Measurements from ENCODE around the gene RAB3B.
"Not testable (repeated sequence)": the region's sequence is repeated elsewhere in the genome, so short reads cannot be mapped to it uniquely, and the experiment has no call there.

The RAB3B gene

DNA sequence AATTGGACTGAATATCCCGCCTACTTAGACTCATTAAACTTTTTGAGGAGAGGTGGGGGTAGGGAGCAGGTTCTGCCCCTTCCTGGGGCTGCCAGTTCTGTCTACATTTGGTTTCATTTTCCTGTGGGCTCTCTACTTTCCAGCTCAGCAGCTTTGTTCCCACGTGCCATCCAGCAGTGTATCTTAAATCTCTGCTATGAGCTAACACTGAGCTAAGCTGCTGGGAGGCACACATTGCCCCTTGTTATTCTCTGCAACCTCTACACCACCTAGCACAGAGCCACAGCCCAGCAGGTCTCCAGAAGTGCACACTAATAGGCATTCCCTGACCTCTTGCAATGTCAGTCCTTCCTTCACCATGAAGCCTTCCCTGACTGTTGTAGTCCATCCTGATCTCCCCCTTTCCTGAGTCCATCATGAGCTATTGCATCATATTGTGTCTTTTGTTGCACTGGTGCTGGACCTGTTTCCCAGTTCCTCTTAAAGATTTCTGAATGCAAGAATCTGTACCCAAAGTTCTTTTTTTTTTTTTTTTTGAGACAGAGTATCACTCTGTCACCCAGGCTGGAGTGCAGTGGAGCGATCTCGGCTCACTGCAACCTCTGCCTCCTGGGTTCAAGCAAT lies 83.3 kb downstream of the RAB3B start:
- Histone ChIP-seq H3K36me3 (ENCODE audit: insufficient read depth, low read length) (peaks cover 4% of the 10 kb centered on the region; the same call in 1 of the 2 replicates), H3K9me3 (ENCODE audit: control insufficient read depth, insufficient read depth, low read length) (no peaks in the 10 kb centered on the region), H3K9ac (ENCODE audit: low read depth, low read length) (no peak overlapping the region), H3K4me1 (ENCODE audit: insufficient read depth, low read length) (0 out of 2 replicates have a peak, but pooled peaks cover 9% of the 10 kb centered on the region)

DNA sequence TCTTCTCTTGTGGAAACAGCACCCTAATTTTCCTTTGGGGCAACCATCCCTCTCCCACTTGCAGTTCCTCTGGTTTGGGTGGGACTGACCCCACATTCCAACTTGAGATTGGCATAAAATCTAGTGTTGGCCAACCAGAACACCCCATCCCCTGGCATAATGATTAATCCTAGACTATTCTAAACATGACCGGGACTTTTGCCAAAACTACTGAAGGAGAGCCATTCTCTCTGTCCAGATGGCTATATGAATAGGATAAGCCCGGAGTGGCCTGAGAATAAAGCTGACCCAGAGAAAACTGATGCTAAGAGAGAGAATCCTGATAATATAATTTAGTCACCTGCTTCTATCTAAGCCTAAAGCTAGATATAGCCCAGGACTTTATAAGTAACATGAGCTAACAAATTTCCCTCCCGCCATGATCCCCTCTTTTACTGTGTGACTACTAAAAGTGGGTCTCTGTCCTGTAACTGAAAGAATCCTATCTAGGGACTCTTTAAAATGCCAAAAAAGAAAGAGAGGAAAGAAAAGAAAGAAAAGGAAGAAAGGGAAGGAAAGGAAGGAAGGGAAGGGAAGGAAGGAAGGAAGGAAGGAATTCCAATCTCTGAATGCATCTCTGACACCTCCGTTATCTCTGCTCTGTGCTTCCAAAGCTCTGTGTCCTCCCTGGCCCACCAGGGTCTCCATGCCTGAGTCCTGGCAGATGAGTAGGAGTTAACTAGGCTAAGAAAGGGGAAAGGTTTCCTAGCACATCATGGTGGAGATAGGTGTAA lies 84.0 kb downstream of the RAB3B start:
- Histone ChIP-seq H3K4me1 (ENCODE audit: insufficient read depth, low read length) (0 out of 2 replicates have a peak, but pooled peaks cover 9% of the 10 kb centered on the region), H3K36me3 (ENCODE audit: insufficient read depth, low read length) (peaks cover 4% of the 10 kb centered on the region; the same call in 1 of the 2 replicates), H3K9me3 (ENCODE audit: control insufficient read depth, insufficient read depth, low read length) (no peaks in the 10 kb centered on the region), H3K9ac (ENCODE audit: low read depth, low read length) (no peak overlapping the region)

DNA sequence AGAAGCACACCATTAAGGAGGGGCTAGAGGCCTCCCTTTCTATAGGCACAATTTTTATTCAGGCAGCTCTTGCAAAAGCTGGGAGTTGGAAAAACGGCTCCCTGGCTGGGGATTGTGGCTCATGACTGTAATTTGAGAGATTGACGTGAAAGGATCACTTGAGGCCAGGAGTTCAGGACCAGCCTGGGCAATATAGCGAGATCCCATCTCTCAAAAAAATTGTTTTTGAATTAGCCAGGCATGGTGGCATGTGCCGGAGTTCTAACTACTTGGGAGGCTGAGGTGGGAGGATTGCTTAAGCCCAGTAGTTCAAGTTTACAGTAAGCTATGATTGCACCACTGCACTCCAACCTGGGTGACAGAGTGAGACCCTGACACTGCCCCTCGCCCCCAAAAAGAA lies 88.0 kb downstream of the RAB3B start:
- peaks cover 14% of the 10 kb centered on the region; the same call in 1 of the 2 replicates for H3K4me1 ChIP-seq (ENCODE audit: insufficient read depth, low read length)
- no peaks in the 10 kb centered on the region for H3K36me3 ChIP-seq (ENCODE audit: insufficient read depth, low read length)
- no peak overlapping the region for H3K9ac ChIP-seq (ENCODE audit: low read depth, low read length)
- H3K9me3 ChIP-seq (ENCODE audit: control insufficient read depth, insufficient read depth, low read length) = no peaks in the 10 kb centered on the region

DNA sequence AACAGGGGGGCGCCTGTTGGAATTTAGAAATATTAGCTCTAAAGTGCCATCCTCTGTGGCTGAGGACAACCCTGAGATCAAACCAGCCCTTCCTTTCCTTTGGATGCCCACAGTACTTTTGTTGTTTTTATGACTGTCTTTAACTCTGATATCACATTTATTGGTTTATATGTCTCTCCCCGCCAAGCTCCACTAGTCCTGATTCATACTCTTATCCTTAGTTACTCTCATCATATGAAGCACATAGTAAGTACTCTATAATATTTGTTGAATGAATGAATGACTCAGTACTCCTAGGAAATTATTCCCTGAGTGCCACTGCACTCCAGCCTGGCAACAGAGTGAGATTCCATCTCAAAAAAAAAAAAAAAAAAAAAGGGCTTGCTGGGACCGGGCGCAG lies 89.3 kb downstream of the RAB3B start:
- no peaks in the 10 kb centered on the region for H3K9me3 ChIP-seq (ENCODE audit: control insufficient read depth, insufficient read depth, low read length)
- H3K9ac ChIP-seq (ENCODE audit: low read depth, low read length) = no peak overlapping the region
- H3K4me1 ChIP-seq (ENCODE audit: insufficient read depth, low read length) = peaks cover 12% of the 10 kb centered on the region; the same call in 1 of the 2 replicates
- no peaks in the 10 kb centered on the region for H3K36me3 ChIP-seq (ENCODE audit: insufficient read depth, low read length)

DNA sequence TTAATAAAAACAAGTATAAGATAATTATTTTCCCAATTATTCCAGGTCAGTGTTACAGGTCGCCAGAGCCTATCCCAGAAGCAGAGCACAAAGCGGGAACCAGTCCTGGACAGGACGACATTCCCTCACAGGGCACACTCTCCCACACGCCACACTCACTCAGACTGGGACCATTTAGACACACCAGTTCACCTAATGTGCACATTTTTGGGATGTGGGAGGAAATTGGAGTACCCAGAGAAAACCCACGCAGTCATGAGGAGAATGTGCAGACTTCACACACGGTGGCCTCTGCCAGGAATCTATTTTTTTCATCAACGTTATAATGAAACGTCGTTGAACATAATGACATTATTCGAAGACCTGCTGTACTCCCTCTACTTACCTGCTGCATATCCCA lies 91.5 kb downstream of the RAB3B start:
- Histone ChIP-seq H3K4me1 (ENCODE audit: insufficient read depth, low read length) (peaks cover 10% of the 10 kb centered on the region; the same call in 1 of the 2 replicates), H3K9ac (ENCODE audit: low read depth, low read length) (no peak overlapping the region), H3K36me3 (ENCODE audit: insufficient read depth, low read length) (no peaks in the 10 kb centered on the region), H3K9me3 (ENCODE audit: control insufficient read depth, insufficient read depth, low read length) (no peaks in the 10 kb centered on the region)

DNA sequence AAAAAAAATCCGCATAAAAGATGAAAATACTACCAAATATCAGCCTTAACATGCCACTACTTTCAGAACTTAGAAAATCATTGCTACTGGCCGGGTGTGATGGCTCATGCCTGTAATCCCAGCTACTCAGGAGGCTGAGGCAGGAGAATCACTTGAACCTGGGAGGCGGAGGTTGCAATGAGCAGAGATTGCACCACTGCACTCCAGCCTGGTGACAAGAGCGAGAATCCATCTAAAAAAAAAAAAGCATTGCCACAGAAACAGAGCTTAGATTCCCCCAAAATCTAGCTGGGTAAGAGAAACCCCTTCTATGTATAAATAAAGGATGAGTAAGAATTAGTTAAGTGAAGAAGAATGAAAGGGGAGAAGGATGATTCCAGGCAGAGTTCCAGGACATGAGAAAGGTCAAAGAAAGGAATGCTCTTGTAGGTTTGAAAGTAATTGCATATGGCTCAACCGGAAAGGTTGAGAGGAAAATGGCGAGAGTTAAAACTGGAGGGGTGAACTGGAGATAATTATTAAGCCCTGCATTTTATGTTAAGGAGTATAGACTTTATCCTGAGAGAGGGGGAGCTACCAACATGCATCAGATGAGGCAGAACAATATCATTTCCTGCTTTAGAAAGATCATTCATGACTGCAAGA lies 92.3 kb downstream of the RAB3B start:
- Histone ChIP-seq H3K36me3 (ENCODE audit: insufficient read depth, low read length) (no peaks in the 10 kb centered on the region), H3K4me1 (ENCODE audit: insufficient read depth, low read length) (peaks cover 5% of the 10 kb centered on the region; the same call in 1 of the 2 replicates), H3K9me3 (ENCODE audit: control insufficient read depth, insufficient read depth, low read length) (no peaks in the 10 kb centered on the region), H3K9ac (ENCODE audit: low read depth, low read length) (no peak overlapping the region)

DNA sequence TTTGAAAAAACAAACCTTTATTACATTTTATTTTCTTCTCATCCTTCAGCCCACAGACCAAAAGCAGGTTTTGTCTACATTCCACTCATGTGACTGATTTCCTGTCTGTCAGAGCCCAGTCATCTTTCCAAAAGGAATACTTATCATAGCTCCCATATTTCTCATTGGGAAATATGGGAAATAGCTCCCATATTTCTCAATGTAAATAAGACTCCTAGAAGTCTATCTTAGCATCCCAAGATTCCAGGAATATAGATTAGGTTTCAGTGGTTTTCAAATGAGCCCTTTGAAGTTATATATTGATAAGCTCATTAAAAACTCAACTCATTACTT lies 92.8 kb downstream of the RAB3B start:
- Histone ChIP-seq H3K4me1 (ENCODE audit: insufficient read depth, low read length) (peaks cover 4% of the 10 kb centered on the region; the same call in 1 of the 2 replicates), H3K9me3 (ENCODE audit: control insufficient read depth, insufficient read depth, low read length) (no peaks in the 10 kb centered on the region), H3K36me3 (ENCODE audit: insufficient read depth, low read length) (no peaks in the 10 kb centered on the region), H3K9ac (ENCODE audit: low read depth, low read length) (no peak overlapping the region)

DNA sequence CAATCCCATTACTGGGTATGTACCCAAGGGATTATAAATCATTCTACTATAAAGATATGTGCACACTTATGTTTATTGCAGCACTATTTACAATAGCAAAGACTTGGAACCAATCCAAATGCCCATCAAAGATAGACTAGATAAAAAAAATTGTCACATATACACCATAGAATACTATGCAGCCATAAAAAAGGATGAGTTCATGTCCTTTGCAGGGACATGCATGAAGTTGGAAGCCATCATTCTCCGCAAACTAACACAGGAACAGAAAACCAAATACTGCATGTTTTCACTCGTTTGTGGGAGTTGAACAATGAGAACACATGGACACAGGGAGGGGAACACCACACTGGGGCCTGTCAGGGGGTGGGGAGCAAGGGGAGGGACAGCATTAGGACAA lies 95.8 kb downstream of the RAB3B start:
- not testable (repeated sequence) for H3K36me3 ChIP-seq (ENCODE audit: insufficient read depth, low read length); H3K9me3 ChIP-seq (ENCODE audit: control insufficient read depth, insufficient read depth, low read length); H3K9ac ChIP-seq (ENCODE audit: low read depth, low read length); H3K4me1 ChIP-seq (ENCODE audit: insufficient read depth, low read length)

DNA sequence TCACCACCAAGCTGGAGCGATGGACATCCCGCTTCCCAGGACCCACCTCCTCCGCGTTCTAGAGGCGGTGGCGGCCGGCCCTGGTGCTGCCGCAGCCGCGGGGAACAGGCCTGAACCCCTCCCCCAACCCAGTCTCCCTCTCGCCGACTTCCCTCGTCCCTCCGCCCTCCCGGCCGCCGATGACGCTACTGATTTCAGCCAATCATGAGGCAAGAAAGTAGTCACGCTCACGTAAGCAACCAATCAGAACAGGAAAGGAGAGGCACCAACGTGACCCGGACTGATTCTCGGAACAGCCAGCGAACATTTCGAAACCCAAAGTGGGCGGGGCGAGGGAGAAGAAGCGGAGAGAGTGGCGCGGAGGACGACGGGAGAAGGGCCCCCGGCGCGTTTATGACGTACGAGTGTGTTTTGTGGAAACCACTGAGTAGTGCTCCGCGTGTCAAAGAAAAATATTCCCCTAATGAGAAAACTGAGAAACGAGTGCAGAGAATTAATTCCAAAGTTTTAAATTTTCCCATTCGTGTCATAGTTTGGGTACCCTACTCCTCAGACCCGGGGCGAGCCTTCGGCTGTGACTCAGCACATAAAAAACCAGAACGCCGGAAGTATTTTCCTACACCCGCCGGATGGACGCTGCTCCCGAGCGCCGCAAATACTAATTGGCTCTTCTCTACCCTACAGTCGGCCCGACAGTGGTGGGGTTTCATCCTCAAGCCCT lies 111.7 kb downstream of the RAB3B start, which contains the start of gene NRDC:
NRDC (minus strand) TSS at position 112 of the 721 bp plus-strand sequence. CDS start 112 bp downstream, outside the sequence.
- Histone ChIP-seq H3K9ac (ENCODE audit: low read depth, low read length) (peak within 1 kb of the TSS; percentile 93), H3K9me3 (ENCODE audit: control insufficient read depth, insufficient read depth, low read length) (no peaks in the 10 kb centered on the region), H3K36me3 (ENCODE audit: insufficient read depth, low read length) (no peaks in the 10 kb centered on the region), H3K4me1 (ENCODE audit: insufficient read depth, low read length) (no peaks in the 10 kb centered on the region; the same call in 1 of the 2 replicates)

DNA sequence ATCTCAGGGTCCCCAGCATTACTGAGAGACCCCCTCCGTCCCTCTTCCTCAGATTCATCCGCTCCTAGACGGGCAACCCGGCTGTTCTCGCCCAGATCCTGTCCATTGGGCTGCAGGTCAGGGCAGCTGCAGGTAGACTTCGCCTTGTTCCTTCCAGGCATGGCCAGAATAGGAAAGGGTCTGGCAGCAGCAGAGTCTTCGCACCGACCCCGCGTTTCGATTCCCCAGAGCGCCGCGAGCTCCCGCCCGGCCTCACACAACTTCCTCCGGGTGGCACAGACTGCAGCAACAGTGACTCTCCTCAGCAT lies 112.2 kb downstream of the RAB3B start:
- Histone ChIP-seq H3K9ac (ENCODE audit: low read depth, low read length) (peak overlapping the region; percentile 87), H3K4me1 (ENCODE audit: insufficient read depth, low read length) (no peaks in the 10 kb centered on the region; the same call in 1 of the 2 replicates), H3K36me3 (ENCODE audit: insufficient read depth, low read length) (no peaks in the 10 kb centered on the region), H3K9me3 (ENCODE audit: control insufficient read depth, insufficient read depth, low read length) (no peaks in the 10 kb centered on the region)

DNA sequence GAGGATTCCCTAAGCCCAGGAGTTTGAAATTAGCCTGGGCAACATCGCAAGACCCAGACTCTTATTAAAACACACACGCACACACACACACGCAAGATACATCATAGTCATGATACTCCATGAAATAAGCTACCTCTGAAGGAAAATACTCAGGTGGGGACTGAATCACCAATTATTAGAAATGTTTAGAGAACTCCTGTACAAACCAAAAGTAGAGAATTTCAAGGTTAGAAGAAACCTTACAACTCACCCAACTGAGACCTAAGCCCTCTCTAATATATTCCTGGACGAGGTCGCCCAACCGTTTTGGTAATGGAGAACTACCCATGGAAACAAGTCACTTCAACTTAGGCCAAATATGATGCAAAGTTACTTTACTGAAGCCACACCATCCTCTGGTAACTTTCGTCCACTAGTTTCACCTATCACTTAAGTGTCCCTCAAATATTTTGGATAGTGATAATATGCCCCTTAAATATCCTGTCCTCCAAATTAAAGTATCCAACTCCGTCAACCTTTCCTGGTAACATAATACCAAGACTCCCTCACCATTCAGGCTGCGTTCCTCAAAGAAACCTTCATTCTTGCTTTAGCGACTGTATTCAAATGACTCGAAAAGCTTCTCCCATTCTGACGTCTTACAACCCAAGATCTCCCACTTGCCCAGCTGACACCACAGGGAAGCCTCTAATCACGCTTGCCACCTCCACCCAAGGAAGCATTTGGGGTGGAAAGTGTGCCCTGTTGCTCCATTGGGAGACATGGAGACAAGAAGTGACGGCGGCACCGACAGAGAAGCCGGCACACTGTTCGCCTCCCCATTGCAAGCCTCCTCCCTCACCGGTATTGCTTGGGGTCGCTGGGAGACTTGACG lies 112.8 kb downstream of the RAB3B start:
- H3K4me1 ChIP-seq (ENCODE audit: insufficient read depth, low read length) = no peaks in the 10 kb centered on the region; the same call in 1 of the 2 replicates
- no peaks in the 10 kb centered on the region for H3K36me3 ChIP-seq (ENCODE audit: insufficient read depth, low read length)
- H3K9ac ChIP-seq (ENCODE audit: low read depth, low read length) = peak overlapping the region; percentile 87
- no peaks in the 10 kb centered on the region for H3K9me3 ChIP-seq (ENCODE audit: control insufficient read depth, insufficient read depth, low read length)

DNA sequence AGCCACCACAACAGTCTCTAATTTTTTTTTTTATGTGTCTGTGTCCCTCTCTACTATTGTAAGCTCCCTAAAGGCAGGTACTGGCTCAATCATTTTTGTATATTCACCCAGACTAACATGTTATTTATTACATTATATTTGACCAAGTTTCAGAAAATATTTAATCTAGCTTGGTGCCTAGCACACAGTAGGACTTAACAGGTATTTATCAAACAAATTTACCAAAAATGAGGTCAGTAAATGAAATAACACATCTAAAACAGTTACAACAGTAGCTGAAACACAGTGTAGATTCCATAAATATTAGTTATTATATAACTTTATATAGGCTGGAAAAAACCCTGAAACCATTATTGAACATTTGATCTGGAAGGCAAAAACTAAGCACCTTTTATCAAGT lies 114.7 kb downstream of the RAB3B start:
- H3K4me1 ChIP-seq (ENCODE audit: insufficient read depth, low read length) = no peaks in the 10 kb centered on the region; the same call in 1 of the 2 replicates
- H3K36me3 ChIP-seq (ENCODE audit: insufficient read depth, low read length) = no peaks in the 10 kb centered on the region
- H3K9ac ChIP-seq (ENCODE audit: low read depth, low read length) = no peak overlapping the region
- no peaks in the 10 kb centered on the region for H3K9me3 ChIP-seq (ENCODE audit: control insufficient read depth, insufficient read depth, low read length)

DNA sequence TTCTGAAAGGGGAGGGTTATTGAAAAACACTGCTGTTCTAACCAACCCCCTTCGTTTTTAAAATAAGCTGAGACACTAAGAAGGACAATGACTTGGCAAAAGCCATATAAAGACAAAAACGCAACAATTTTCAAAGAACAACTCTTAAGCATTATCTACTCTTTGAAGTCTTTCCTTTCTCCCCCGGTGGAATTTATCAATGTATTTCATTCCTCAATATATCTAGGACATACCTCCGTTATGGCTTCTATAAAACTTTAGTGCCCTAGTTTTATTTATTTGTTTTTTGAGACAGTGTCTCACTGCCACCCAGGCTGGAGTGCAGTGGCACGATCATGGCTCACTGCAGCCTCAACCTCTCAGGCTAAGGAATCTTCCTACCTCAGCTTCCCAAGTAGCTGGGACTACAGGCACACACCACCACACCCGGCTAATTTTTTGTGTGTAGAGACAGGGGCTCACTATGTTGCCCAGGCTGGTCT lies 115.2 kb downstream of the RAB3B start:
- no peak overlapping the region for H3K9ac ChIP-seq (ENCODE audit: low read depth, low read length)
- no peaks in the 10 kb centered on the region for H3K36me3 ChIP-seq (ENCODE audit: insufficient read depth, low read length)
- no peaks in the 10 kb centered on the region; the same call in none of the 2 replicates for H3K4me1 ChIP-seq (ENCODE audit: insufficient read depth, low read length)
- H3K9me3 ChIP-seq (ENCODE audit: control insufficient read depth, insufficient read depth, low read length) = no peaks in the 10 kb centered on the region
